NOMO-1 treated with DMSO at 0.1 percent for 48 hours (cell line): ENCODE results near the gene COL15A1.

ENCODE experiments used
- DNase-seq: peaks from one replicate; lab custom pipeline; 2025; ENCODE audit not compliant: unreplicated experiment; lab: John Stamatoyannopoulos, UW

The COL15A1 gene

DNA sequence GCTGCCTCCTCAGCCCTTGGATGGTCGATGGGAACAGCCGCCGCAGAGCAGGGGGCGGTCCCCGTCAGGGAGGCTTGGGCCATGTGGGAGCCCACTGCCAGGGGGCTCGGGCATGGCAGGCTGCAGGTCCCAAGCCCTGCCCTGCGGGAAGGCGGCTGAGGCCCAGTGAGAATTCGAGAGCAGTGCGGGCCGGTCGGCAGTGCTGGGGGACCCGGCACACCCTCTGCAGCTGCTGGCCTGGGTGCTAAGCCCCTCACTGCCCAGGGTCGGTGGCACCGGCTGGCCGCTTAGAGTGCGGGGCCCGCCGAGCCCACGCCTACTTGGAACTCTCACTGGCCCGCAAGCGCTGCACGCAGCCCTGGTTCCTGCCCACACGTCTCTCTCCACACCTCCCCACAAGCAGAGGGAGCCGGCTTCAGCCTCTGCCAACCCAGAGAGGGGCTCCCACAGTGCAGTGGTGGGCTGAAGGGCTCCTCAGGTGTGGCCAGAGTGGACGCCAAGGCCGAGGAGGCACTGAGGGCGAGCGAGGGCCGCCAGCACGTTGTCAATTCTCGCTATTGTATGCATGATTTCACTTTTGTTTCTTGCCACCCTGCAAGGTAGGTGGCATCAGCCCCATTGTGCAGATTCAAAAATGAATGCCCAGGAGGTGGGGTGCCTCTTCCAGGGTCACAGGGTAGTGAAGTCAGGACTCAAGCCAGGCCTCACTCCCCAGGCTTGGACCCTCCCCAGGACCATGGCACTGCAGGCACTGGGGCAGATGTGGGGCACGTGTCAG lies 48.6 kb downstream of the COL15A1 start:
- DNase-seq, result no peak

DNA sequence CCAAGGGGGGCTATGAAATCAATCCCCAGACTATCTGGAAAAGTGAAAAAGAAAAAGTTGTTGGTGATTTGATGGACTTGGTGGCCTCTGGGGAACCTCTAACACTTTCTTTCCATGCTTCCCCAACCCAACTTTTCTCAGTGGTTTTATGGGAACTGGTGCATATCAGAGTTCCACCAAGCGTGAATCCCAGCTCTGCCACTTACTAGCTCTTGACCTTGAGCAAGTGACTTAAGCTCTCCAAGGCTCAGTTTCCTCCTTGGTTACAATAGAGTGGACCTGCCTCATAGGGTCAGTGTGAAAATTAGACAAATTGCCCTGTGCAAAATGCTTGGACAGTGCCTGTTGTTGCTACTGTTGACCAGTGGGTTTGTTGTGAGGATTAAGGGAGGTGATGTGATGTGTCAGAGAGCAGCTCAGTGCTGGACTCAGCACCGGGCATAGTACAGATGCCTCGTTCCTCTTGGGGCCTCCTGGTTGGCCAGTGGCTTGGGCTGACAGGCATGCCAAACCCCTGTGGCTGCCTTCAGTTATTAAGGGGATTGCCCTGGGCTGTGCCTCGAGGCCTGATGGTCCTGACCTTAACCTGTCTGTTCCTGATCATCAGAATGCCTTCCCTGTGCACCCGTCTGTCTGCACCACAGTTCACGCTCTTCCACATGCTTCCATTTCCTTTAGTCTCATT lies 49.3 kb downstream of the COL15A1 start:
- no peak for DNase-seq

DNA sequence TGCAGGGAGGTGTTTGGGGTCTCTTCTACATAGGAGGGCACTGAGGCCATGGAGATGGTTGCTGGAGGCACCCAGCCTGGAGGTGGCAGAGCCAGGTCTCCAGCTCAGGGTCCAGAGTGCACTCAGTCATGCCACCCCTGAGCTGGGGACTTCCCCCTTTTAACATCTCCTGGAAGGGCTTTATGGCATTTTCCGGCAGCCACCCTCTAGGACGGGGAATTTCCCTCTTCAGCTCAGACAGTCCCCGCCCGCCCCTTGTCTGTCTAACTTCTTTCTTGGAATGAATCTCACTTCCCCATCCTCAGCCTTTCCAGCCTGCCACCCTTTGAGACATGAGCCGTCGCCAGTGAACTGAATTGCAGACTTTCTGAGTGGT lies 49.9 kb downstream of the COL15A1 start:
- DNase-seq, result peak; percentile 68

DNA sequence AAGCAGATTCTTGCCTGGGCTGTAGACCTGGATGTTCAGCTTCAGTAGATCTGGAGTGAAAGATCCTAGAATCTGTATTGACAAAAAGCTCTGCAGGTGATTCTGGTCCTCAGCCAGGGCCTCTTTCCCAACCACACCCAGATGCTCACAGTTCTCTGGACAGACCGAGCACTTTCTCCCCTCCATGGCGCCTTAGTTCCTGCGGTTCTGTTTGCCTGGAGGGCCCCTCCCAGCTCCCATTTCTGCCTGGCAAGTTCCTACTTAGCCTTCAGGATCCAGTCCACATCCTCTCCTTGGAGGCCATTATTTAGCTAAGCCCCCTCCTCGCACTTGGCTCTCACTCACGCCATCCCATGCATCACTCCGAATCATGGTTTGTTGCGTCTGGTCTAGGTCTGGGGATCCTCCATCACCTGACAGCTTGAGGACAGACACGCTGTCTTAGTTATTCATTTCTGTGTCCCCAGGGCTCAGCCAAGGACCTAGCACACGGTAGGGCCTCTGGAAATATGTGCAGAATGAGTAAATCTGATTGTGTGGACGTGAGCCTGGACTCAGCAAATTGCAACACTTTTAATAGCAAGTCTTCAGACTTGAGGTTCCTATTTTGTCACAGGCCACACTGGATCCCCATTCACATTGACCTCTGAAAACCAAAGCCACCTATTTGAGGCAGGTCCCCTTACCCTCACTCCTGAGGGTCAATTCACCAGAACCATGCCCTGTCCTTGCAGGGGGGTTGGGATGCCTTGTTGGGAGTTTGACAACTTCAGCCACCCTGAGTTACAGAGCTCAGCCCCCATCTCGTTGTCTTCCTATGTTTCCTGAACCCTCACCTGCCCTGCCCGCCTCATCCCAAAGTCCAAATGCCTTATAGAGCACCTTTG lies 50.7 kb downstream of the COL15A1 start:
- no peak for DNase-seq

DNA sequence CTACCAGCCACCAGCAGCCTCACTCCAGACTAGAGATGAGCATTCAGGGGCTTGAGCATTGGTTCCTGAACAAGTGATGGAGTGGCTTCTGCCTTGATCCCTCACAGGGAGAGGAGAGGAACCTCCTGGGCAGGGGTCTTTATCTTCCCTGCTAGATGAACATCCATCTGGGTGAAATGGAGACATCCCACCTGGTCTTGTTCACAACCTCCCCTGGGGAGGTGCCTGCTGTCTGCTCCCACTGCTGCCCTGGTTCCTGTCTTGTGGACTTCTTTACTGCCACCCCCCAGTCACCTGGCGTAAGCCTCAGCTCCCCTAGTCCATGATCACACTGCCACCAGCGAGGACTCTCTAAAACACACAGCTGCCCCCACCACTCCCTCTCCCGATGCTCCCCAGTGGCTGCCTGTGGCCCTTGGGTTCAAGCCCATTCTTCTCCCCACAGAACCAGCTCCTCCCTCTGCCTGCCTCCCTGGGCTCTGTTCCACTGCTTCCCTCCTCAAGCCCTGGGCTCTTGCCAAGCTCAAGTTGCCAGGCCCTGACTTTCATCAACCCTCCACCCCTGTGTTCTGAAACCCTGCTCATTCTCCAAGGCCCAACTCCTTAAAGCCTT lies 51.5 kb downstream of the COL15A1 start:
- DNase-seq, result no peak

DNA sequence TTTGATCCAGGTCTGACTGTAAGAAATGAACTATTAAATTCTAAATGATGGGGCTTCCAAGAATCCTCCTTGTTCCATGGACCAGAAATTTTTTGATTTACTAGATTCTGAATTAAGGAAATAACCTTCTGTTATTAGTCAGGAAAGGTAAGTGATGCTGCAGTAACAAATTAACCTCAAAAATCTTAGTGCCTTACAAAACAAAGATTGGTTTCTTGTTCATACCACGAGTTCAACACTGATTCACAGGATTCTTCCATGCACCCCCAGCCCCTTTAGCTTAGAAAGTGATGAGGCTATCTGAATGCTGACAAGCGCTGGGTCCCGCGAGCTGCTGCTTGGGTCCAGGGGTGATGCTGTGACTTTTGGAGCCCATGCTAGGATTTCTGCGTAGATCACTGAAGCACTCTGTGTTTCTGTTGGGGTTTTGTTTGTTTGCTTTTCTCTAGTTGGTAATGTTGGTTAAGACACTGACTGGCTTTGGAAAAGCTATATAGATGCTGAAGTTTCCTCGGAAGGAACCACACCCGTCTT lies 52.3 kb downstream of the COL15A1 start:
- no peak for DNase-seq

DNA sequence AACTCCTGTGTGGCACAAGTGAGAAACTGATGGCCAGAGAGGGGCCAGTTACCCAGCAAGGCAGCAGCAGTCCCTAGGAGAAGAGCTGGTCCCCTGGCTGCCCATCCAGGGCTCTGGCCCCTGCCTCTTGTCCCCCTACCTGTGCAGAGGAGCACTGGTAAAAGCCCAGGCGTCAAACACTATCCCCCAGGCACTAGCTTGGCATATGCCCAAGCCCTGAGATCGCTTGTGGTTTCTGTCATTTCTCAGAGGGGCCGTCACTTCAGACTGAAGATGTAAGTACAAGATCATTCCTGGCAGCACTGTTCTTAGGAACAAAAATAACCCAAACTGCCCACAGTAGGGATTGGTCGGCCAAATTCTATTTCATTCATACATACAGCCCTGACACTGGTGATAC lies 53.9 kb downstream of the COL15A1 start:
- DNase-seq, result no peak

DNA sequence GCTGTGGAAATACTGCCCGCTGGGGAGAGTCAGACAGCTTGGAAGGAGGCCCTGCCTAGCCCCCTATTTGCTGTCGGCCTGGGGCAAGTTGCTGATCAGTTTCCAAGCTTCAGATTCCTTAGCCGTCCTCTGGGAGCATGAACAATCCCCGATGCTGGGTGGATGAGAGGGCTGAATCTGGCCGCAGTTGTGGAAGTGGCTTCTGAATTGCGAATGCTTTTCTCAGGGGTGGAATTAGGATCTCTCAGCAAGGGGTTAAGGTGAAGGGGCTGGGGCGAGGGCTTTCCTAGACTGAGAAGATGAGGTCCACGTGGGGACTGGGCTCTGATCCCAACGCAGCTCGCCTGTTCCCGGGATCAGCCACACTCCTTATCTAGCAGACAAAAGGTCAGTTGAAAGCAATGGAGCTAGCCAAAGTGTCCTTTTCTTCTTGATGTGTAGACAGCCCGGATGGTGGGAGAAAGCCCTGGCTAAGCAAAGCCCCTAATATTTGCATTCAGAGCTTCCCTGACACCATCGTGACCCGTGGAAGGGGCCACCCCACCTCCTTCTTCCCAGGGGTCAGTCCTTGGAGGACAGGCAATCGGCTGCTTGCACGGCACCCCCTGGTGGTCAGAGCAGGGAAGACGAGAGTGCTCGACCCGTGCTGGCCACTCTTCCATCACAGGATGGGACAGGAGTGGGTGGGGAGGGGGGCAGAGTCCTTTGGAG lies 54.9 kb downstream of the COL15A1 start:
- DNase-seq, result peak; percentile 15

DNA sequence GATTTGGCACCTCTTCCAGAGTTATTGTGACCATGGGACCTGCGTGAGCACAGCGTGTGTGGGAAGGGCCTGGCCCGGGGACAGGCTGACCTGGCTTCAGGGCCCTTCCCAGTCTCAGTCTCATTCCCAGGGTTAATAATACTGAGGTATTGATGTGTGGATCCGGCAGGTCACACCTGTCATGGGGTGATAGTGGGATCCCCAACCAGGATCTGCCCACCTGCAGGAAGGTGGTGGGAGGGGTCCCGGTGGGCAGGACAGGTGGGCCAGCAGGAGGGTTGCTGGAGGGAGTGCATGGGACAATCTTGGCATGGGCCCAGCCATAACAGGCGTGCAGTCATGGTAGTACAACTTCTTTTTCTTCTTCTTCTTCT lies 55.4 kb downstream of the COL15A1 start:
- no peak for DNase-seq

DNA sequence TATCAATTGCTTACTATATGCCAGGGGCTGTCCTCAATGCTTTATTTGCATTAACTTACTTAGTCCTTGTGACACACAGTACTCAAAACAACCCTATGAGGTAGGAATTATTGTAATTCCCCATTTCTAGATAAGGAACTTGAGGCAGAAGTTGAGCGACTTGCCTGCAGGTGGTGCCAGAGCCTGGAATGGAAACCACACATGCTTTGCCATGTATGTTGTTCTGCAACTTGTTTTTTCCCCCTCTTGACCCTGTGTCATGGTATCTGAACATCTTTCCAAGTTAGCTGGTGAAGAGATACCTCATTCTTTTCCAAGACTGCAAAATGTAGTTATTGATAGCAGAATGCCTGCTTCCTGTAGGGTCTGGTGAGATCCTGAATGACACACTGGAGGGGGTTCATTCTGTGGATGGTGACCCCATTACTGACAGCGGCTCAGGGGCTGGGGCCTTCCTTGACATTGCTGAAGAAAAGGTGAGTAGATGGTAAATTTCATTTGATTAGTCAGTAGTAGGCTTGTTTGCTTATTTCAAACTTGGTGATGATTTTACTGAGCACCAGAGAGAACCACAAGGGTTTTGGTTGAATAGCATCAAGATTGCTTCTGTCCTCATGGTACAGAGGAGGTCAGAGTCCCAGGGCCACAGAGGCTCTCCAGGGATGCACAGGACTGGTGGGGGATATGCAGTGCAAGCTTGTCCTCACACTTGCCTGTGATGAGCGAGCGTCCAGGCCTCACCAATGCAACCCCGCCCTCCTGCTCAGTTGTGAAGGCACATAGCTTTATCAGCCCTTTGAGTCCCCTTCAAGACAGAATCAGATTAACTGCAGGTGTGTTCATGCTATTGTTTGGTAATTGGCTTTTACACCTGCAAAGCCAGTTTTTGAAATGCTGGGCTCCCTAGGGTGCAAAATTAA lies 57.0 kb downstream of the COL15A1 start:
- peak; percentile 81 for DNase-seq

DNA sequence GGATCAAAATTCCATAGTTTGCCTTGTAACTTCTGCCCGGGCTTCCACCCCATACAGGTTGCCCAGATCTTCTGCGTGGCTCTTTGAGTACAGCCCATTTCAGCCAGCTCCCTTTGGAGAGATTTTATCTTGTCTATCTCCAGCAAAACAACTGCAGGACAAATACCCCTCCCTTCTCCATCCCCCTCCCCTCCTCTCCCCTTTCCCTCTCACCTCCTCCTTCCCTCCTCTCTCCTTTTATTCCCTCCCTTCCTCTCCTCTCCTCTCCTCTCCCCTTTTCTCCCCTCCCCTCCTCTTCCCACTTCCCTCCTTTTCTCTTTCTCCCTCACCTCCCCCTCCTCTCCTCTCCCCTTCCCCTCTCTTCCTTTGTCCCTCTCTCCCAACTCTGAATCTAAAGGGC lies 58.2 kb downstream of the COL15A1 start:
- no peak for DNase-seq

DNA sequence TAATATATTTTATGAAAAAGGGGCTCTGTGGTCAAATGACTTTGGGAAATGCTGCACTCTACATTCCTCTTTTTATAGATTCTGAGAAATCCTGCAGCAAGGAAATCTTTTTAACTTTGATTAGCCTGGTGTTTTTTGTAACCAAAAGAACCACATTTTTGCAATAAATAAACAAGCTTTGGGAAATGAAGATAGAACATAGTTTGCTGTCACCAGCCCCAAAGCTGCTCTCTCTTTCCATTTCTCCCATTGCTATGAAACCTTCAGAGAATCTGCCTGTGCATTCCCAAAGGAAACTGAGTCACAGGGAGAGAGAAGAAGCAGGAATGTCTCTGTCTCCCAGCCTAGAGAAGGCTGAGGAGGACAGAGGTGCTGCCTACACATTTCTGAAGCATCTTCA lies 59.0 kb downstream of the COL15A1 start:
- no peak for DNase-seq

DNA sequence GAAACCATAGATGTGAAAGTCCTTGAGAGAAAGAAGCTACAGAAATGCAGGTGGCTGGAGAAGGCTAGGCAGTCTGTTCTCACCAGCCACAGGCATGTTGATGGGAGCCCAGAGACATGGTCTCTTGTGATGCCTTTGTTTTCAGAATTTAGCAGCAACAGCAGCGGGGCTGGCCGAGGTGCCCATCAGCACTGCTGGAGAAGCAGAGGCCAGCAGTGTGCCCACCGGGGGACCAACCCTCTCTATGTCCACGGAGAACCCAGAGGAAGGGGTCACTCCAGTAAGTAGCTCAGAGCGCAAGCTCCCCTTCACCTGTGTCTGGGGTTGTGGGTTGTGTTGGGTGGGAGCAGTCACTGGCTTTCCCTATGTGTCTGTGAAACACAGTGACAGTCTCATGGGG lies 59.6 kb downstream of the COL15A1 start:
- DNase-seq, result no peak

DNA sequence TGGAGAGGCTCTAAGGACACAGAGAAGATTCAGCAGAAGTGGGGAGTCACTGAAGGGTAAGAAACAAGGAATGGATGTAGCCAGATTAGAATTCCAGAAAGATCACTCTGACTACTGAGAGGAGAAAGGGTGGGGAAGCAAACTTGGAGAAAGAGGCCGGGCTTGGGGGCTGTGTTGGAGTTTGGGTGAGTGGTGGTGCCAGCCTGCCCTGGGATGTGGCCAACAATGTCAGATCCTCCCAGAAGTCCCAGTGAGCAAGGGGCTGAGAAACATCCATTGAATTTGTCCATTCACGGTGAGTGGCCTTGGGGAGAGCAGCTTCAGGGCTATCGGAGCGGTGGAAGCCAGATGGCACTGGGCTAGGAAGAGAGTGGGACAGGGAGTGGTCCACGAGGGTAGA lies 60.4 kb downstream of the COL15A1 start:
- no peak for DNase-seq

DNA sequence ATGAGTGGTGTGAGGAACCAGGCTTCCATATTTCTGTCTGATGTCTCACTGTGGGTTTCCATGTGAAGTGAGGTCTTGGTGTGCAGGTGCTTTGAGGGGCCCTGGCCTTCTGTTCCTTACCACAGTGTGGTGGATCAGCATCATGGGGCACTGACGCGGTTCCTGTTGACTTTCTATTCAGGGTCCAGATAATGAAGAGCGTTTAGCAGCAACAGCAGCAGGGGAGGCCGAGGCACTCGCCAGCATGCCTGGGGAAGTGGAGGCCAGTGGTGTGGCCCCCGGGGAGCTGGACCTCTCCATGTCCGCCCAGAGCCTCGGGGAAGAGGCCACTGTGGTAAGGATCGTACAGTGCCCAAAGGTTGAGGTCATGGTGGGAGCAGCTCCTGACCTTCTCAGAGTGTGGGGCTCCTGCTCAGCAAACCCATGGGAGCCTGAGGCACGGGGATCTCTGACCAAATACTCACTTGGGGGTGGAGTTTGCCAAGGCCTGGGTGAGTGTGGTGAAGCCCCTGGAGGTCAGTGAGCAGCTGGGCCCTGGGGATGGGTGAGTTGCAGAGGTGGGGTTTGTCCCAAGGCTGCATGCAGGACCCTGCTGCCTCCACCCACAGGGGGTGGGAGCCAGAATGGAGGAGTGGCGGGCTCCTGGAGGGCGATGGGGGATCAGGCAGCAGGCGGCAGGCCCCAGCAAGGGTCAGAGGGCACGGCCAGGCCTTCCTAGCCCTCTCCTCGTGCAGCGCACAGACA lies 61.2 kb downstream of the COL15A1 start:
- DNase-seq, result no peak

DNA sequence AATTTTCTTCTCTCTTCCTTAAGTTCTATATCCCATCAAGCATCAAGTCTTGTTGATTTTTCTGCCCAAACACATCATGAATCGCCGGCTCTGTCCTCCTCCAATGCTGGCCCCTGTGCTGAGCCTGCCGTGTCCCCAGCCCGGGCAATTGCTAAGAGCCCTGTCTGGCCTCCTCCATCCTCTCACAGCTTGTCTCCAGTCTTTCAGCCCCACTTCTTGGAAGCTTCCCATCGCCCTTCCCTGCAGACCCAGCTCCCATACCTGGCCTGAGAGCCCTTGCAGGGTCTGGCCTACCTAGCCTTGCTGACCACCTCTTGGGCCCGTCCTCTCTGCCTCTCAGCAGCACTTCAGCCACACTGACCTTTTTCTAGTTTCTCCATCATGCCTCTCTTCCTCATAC lies 61.9 kb downstream of the COL15A1 start:
- no peak for DNase-seq

DNA sequence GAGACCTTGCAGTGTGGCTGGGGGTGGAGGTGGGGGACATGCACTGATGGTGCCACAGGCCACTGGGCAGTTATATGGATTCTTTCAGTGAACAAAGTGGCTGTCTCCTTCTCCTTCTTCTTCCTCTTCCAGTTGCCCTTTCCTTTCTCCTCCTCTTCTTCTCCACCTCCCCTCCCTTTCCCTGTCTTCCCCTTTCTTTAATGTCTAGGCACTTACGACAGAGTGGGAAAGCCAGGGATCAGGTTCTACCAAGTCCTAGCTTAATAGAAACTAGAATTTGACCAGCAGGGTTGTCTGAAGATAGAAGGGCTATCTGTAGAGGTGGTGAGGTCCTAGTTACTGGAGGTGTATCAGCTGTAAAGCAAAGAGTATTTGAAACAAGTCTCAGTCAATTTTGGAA lies 62.8 kb downstream of the COL15A1 start:
- no peak for DNase-seq

DNA sequence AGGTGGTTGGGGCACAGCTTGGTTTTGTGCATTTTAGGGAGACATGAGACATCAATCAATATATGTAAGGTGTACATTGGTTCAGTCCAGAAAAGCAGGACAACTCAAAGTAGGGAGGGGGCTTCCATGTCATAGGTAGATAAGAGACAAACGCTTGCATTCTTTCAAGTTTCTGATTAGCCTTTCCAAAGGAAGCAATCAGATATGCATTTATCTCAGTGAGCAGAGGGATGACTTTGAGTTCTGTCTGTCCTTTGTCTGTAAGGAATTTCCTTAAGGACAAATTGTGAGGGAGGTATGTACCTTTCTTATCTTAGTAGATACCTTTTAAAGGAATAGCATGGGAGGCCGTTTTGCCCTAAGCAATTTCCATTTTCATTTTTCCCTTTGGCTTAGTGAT lies 63.3 kb downstream of the COL15A1 start:
- DNase-seq, result no peak

DNA sequence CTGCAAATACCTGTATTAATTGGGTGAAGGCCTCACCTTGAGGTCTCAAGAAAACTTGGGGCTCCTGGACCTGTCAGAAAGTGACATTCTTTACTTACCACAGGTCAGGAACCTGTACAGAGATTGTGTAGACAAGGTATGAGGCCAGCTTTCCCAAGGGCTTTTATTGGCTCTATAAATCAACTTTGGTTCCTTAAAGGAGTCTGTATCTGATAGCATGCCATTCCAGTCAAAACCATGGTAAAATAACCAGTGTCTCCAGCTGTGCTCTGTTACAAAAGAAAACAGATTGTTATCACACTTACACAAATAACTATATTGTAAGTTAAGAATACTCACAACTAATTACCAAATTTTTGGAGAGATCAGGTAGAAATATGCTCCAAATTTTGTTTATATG lies 64.5 kb downstream of the COL15A1 start:
- DNase-seq, result no peak
